Stimulated activated CD4-positive, alpha-beta T cell treated with anti-CD3 and anti-CD28 coated beads, Interleukin-1b, Interleukin-23, amount 100 ng/mL, for 1 hour (primary cell): ENCODE measurements around the gene FBXW8.

ENCODE experiments used
- DNase-seq, 2 donors: peaks; one replicate each; pipeline ENCODE4 v3.0.0-alpha.2; 2020; ENCODE audit warnings: low read depth in 2 of 2

Gene FBXW8

DNA sequence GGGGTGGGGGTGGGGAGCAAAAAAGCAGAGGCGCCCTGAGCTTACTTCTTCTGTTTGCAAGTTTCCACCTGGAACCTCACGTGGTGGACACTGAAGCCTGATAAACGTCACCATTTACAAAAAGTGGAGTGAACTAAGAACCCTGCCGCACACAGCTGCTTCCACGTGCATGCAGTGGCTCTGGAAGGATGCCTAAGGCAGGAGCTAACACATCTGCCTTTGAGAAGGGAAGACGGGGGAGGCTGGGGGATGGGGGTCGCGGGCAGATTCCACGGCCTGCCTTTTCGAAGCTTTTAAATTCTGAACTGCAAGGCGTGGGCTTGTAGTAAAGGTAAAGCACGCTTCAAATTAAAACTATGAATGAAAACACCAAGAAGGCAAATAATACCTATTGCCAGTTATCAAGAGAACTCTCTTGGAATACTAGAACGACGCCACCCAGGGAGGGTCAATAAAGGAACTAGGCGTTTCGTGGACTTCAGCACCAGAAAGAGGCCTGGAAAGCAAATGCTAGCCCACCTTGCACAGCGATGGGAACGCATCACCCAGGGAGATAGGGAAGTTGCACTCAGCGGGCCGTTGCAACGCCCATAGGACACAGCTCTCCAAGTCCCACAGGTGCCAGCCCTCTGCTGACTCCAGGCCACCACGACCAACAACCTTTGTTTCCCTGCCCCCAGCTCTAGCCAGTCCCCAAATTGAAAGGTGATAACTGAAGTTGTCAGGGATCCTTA, 126.7 kb downstream of the FBXW8 start:
- DNase-seq = no peak

GRCh38 chr12:117038023-117038680, 127.4 kb downstream of the FBXW8 start:
- no peak for DNase-seq

DNA sequence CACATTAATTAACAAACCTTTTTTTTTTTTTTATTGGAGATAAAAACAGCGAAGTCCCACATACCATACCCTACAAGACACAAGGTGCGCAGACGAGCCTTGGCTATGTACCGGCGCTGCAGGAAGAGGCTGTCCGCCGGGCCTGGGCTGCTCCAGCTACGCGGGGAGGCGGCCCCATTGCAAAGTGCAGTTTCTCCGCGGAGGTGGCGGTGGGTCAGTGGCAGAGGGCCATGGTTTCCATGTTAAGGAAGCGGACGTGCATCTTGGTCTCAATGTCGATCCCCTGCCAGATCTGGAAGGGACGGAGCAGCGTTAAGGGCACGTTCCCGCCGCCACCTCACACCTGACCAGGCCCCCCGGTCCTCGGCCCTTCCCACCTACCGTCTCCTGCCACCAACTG, 128.2 kb downstream of the FBXW8 start:
- no peak for DNase-seq

- DNase-seq = no peak
These were observed 129.2 kb downstream of the FBXW8 start for GRCh38 chr12:117039891-117040309.

- no peak for DNase-seq
These were observed 129.7 kb downstream of the FBXW8 start for GRCh38 chr12:117040496-117040895.

- DNase-seq = no peak
These were observed 131.0 kb downstream of the FBXW8 start for GRCh38 chr12:117041798-117042170.

DNA sequence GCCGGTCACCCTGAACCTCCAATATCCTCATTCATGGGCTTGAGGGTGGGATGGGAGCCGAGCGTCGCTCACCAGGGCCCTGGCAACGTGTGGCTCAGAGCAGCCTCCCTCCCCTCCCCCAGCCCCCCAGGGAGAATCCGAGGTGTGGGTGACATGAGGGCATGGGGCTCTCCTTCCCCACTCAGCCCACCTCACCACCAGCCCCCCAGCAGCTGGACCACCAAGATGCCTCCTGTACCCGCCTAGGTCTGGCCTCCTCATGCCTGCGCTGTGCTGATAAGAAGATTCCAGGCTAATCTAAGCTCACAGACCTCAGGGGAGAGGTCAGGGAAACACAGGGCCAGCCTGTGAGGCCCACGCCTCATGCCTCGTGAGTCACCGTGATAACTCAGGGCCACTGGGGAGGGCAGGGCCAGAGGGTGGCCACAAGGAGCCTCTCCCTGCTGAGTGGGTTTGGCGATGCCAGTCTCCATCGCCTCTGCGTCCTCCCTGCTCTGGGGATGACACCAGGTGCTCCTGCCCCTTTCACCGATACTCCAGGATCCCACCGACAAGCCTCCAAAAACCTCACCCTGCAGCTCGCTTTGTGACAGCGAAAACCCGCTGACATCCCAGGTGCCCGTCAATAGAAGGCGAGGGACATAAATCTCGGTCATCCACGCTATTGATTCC, 131.6 kb downstream of the FBXW8 start:
- no peak for DNase-seq

- no peak for DNase-seq
These were observed 132.1 kb downstream of the FBXW8 start for GRCh38 chr12:117042862-117043261.

DNA sequence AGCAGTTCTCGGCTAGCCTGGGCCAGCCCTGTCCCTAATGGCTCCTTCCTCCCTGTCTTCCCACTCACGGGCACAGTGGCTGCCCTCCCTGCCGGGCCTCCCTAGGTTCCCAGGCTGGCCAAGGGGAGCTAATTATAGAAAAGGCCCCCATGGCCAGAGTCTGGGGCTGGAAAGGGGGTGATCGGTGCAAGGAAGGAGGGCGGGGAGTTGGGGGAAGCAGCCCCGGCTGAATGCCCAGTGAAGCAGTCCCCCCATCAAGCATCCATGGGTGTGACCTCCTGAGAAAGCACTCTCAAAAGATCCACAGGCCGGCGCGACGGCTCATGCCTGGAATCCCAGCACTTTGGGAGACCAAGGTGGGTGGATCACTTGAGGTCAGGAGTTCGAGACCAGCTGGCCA, 133.6 kb downstream of the FBXW8 start:
- no peak for DNase-seq

DNA sequence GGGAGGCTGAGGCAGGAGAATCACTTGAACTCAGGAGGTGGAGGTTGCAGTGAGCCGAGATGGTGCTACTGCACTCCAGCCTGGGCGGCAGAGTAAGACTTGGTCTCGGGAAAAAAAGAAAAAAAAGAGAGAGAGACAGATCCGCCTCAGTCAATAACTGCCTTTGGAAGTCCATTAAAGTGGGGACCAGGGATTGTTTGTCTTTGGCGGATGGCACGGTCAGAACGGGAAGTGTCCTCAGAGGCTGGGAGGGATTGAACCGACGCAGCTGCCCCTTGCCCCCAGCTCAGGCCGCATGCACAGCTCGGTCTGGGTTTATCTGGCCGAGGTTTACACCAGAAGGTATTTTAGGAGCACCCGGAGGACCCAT, 134.0 kb downstream of the FBXW8 start:
- no peak for DNase-seq

DNA sequence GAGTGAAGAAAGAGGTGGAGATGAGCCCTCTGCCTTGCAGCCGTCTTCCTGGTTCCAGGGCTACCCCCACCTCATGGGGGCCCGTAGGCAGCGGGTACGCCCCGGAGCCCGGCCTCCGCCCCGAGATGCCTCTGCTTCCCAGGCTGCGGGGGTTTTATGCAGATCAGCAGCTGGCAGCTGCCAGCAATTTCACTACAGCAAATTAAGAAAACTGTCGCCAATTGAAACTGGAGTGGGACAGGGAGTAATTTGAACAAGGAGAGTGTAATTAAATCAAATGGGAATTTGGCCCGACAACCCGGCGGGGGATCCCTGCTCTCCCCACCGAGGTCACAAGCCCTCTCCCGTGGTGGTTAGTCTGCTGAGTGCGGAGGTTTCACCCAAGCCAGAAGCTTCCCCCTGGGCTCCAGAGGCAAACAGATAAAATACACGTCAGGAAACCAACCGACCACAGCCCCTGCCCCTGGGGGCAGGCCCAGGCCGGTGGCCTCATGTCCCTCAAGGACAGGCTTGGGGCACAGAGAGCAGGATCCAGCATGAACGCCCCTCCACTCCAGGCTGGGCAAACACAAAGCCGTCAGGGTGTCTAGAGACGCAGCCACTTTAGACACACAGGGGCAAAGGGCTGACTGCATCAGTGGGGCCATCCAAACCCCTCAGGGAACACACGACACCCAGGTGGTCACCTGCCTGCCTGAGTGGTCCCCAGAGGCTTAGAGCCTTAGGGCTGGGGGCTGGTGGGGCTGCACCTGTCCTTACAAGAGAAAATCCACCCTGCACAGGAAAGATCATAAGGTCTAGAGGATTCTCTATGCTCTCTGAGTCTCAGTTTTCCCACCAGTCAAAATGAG, 134.6 kb downstream of the FBXW8 start:
- DNase-seq = no peak

GRCh38 chr12:117046011-117046369, 135.2 kb downstream of the FBXW8 start:
- no peak for DNase-seq

- no peak for DNase-seq
These were observed 135.7 kb downstream of the FBXW8 start for GRCh38 chr12:117046425-117046824.

DNA sequence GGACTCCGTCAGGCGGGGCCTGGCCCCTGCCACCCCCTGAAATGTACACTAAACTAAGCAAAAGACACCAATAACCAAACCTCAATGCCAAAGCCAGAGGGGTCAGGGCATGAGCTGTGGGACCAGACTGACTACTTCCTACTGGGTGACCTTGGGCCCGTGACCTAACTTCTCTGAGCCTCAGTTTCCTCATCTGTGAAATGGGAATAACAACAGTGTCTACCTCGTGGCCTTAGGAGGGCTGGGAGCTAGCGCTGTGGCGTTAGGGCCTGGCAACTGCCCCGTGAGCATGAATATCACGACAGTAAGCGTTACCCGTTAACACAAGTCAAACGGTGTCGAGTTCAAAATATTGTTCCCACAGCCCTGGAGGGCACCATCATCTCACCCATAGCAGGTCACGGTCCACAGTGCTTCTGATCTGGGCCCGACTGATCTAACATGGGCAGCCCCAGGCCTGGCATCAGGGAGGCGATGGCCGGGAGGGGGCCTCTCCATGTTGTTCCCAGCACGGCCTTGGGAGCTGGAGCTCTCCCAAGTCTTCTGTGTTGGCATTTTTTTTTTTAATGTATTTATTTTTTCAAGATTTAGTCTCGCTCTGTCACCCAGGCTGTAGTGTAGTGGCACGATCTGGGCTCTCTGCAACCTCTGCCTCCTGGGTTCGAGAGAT, 136.2 kb downstream of the FBXW8 start:
- no peak for DNase-seq

GRCh38 chr12:117047810-117048584, 137.2 kb downstream of the FBXW8 start:
- DNase-seq = no peak

GRCh38 chr12:117048585-117048904, 137.8 kb downstream of the FBXW8 start:
- no peak for DNase-seq

DNA sequence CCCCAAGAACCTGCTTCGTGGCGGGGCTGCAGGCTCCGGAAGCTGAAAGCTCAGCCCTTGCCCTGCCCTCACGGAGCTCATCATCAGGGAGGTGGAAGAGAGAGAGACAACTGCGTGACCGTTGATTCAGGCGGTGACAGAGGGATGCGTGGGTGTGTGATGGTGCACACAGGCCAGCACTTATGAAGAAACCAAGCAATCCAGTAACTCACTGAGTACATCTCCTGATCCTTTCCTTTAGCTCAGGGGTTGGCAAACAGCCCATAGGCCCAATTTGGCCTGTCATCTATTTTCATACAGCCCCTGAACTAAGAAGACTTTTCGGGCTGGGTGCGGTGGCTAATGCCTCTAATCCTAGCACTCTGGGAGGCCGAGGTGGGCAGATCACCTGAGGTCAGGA, 138.5 kb downstream of the FBXW8 start:
- no peak for DNase-seq

GRCh38 chr12:117050060-117050459, 139.3 kb downstream of the FBXW8 start:
- no peak for DNase-seq

- no peak for DNase-seq
These were observed 140.6 kb downstream of the FBXW8 start for GRCh38 chr12:117051380-117051779.

GRCh38 chr12:117052386-117053049, 141.8 kb downstream of the FBXW8 start:
- no peak for DNase-seq

- no peak for DNase-seq
These were observed 142.3 kb downstream of the FBXW8 start for GRCh38 chr12:117053050-117053400.
